Islet precursor cell (in vitro differentiated cells): ENCODE measurements around the gene DNAJC15.
"Not testable (repeated sequence)": the region's sequence is repeated elsewhere in the genome, so short reads cannot be mapped to it uniquely, and the experiment has no call there.

Experiments used
- DNase-seq: peaks from one replicate; pipeline ENCODE4 v3.0.0-alpha.2; 2018

Gene DNAJC15

GRCh38 chr13:43046259-43046658, 22.9 kb downstream of the DNAJC15 start:
- no peak for DNase-seq

- peak; percentile 95 for DNase-seq
Measured at GRCh38 chr13:43054803-43055802, 31.7 kb downstream of the DNAJC15 start.

- peak; percentile 93 for DNase-seq
Measured at GRCh38 chr13:43057653-43058317, 34.4 kb downstream of the DNAJC15 start.

GRCh38 chr13:43058318-43058674, 34.9 kb downstream of the DNAJC15 start:
- peak; percentile 89 for DNase-seq

GRCh38 chr13:43058831-43059230, 35.4 kb downstream of the DNAJC15 start:
- DNase-seq, result no peak

GRCh38 chr13:43059779-43060178, 36.4 kb downstream of the DNAJC15 start:
- peak; percentile 22 for DNase-seq

GRCh38 chr13:43060806-43061205, 37.4 kb downstream of the DNAJC15 start:
- DNase-seq, result peak; percentile 56

GRCh38 chr13:43061496-43062280, 38.3 kb downstream of the DNAJC15 start:
- DNase-seq, result peak; percentile 51

- no peak for DNase-seq
Measured at GRCh38 chr13:43071824-43072223, 48.4 kb downstream of the DNAJC15 start.

- DNase-seq, result no peak
Measured at GRCh38 chr13:43072394-43072793, 49.0 kb downstream of the DNAJC15 start.

GRCh38 chr13:43074824-43075510, 51.6 kb downstream of the DNAJC15 start:
- DNase-seq, result no peak

GRCh38 chr13:43075511-43075902, 52.1 kb downstream of the DNAJC15 start:
- not testable (repeated sequence) for DNase-seq

GRCh38 chr13:43077046-43077445, 53.7 kb downstream of the DNAJC15 start:
- DNase-seq, result no peak

- no peak for DNase-seq
Measured at GRCh38 chr13:43077461-43077860, 54.1 kb downstream of the DNAJC15 start.

GRCh38 chr13:43077906-43078305, 54.5 kb downstream of the DNAJC15 start:
- DNase-seq, result no peak

GRCh38 chr13:43078399-43078798, 55.0 kb downstream of the DNAJC15 start:
- DNase-seq, result no peak

GRCh38 chr13:43079392-43079931, 56.1 kb downstream of the DNAJC15 start:
- DNase-seq, result no peak

GRCh38 chr13:43080199-43080598, 56.8 kb downstream of the DNAJC15 start:
- no peak for DNase-seq

GRCh38 chr13:43081866-43082265, 58.5 kb downstream of the DNAJC15 start:
- no peak for DNase-seq

- DNase-seq, result no peak
Measured at GRCh38 chr13:43083750-43084149, 60.4 kb downstream of the DNAJC15 start.

GRCh38 chr13:43085545-43085944, 62.2 kb downstream of the DNAJC15 start:
- no peak for DNase-seq

- no peak for DNase-seq
Measured at GRCh38 chr13:43086181-43086580, 62.8 kb downstream of the DNAJC15 start.
